OCI-LY7 (cell line): ENCODE measurements around the gene RAD51AP2. TPM values are rescaled to one million over a fixed set of nuclear protein-coding genes. Genes with fewer than 3 reads are reported as not detected.

Source experiments
- BruUV-seq: library from RNA; stranded (reverse); fragments of 400-500 nt; replicated peaks from 2 replicates; lab custom pipeline; 2021; lab: Mats Ljungman, UMichigan
- CTCF ChIA-PET: fragments of 300-600 bp; sonication (Branson Sonifier 250); formaldehyde crosslinking; loops from one replicate; lab custom pipeline; 2022; ENCODE audit warnings: antibody characterized with exemption; ENCODE audit not compliant: unreplicated experiment; lab: Charles Lee
- POLR2A ChIA-PET: fragments of 300-600 bp; sonication (Branson Sonifier 250); formaldehyde crosslinking; loops from one replicate; lab custom pipeline; 2022; ENCODE audit warnings: antibody characterized with exemption; lab: Charles Lee
- DNase-seq: peaks from one replicate; pipeline ENCODE4 v3.0.0-alpha.2; 2015; ENCODE audit warnings: low spot score
- H2AFZ ChIP-seq: fragments of 200-600 bp; sonication (generic), shearing (Covaris generic); 2 replicates; pipeline ENCODE4 v1.6.1; 2014; ENCODE audit warnings: mild to moderate bottlenecking, antibody characterized with exemption, low read length, moderate library complexity
- H3K27ac ChIP-seq: fragments of 200-600 bp; sonication (generic); 2 replicates; pipeline ENCODE4 v1.5.1; 2014; ENCODE audit warnings: mixed run types, low read depth, mild to moderate bottlenecking, moderate library complexity, low read length, inconsistent platforms; ENCODE audit not compliant: poor library complexity, severe bottlenecking
- H3K36me3 ChIP-seq: fragments of 200-600 bp; sonication (generic); 2 replicates; pipeline ENCODE4 v1.6.1; 2014; ENCODE audit warnings: mild to moderate bottlenecking, antibody characterized with exemption, low read length, moderate library complexity, mixed read lengths; ENCODE audit not compliant: insufficient read depth
- H3K4me1 ChIP-seq: fragments of 200-600 bp; sonication (generic); 2 replicates; pipeline ENCODE4 v1.5.1; 2014; ENCODE audit warnings: mild to moderate bottlenecking, low read length; ENCODE audit not compliant: insufficient read depth, poor library complexity, severe bottlenecking
- H3K4me2 ChIP-seq: fragments of 200-600 bp; sonication (generic); 2 replicates; pipeline ENCODE4 v1.6.1; 2014; ENCODE audit warnings: mild to moderate bottlenecking, low read length
- H3K4me3 ChIP-seq: fragments of 200-600 bp; sonication (generic); 2 replicates; pipeline ENCODE4 v1.5.1; 2014; ENCODE audit warnings: mild to moderate bottlenecking, low read depth, low read length; ENCODE audit not compliant: poor library complexity, severe bottlenecking
- H3K79me2 ChIP-seq: fragments of 200-600 bp; sonication (generic); 2 replicates; pipeline ENCODE4 v1.6.1; 2016; ENCODE audit warnings: low read depth, mild to moderate bottlenecking, low read length, moderate library complexity, mixed read lengths; ENCODE audit not compliant: insufficient read depth
- H3K9me2 ChIP-seq: fragments of 200-600 bp; sonication (generic); 2 replicates; pipeline ENCODE4 v1.6.1; 2016; ENCODE audit warnings: mild to moderate bottlenecking, low read length, mixed read lengths; ENCODE audit not compliant: insufficient read depth
- H3K9me3 ChIP-seq: fragments of 200-600 bp; sonication (generic); 2 replicates; pipeline ENCODE4 v1.6.1; 2014; ENCODE audit warnings: mild to moderate bottlenecking, mixed run types, low read length, mixed read lengths
- H4K20me1 ChIP-seq: fragments of 200-600 bp; sonication (generic); 2 replicates; pipeline ENCODE4 v1.6.1; 2014; ENCODE audit warnings: mild to moderate bottlenecking, antibody characterized with exemption, low read length, moderate library complexity, mixed read lengths; ENCODE audit not compliant: insufficient read depth
- EZH2phosphoT487 ChIP-seq: fragments of 200-600 bp; sonication (generic); IDR thresholded peaks from 2 replicates; pipeline ENCODE4 v1.6.1; 2018; ENCODE audit warnings: low read depth, borderline replicate concordance, mild to moderate bottlenecking, mixed run types, antibody characterized with exemption, low read length, moderate library complexity, mixed read lengths
- intact Hi-C: fragments of 100-400 bp; cut with micrococcal nuclease; formaldehyde crosslinking; loops from one replicate; pipeline ENCODE4 v1.10.0; 2022; ENCODE audit not compliant: unreplicated experiment
- total RNA-seq, 2 experiments: library from RNA; depleted of rRNA in 1 of 2; stranded (reverse); fragments of >200 nt in 1 of 2; shearing (Covaris generic) in 1 of 2; gene quantifications; 2 replicates each; pipeline ENCODE4 v1.2.3, GENCODE V29; 2014 to 2022
- TF ChIP-seq, protein P1 (sequence below): fragments of 200-600 bp; sonication (generic); conservative IDR thresholded peaks from 2 replicates; pipeline ENCODE4 v1.5.1; 2014; ENCODE audit warnings: mild to moderate bottlenecking, antibody characterized with exemption, low read length, moderate library complexity, mixed read lengths

The RAD51AP2 gene
- total RNA-seq, 2 experiments from 2014 or later = 0.35 TPM; not detected in 1

DNA sequence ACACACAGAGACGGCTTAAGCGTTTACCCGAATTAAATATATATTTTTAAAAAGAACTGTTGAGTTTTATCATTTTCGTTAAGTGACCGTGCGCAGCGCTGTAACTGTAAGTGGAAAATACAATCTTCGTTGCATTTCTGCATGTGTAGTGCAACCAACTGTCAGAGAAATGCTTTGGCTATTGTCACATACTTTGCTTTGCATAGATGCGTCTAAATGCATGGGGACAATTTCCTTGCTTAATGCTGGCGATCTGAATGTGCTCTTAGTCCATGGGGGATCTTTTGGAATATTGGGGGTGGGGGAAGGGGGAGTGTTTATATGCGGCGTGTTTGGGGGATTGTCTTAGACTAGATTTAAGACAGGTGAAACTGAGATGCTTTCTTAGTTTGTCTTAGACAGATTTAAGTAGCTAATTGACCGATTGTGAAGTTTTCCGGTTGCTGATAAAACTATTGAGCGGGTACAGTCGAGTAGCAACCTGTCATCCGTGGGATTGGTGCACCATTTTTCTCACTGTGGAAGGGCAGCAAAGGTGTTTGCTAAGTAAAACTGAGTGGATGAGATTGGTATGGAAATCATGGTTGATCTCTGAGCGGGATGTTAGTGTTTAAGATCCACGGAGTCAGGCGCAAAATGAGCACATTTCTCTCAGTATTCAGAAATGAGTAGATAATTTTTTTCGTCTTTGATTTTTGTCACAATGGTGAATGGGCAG is 22.7 kb upstream of the RAD51AP2 start:
- H4K20me1 ChIP-seq = no peaks in the 10 kb centered on the region
- H3K9me3 ChIP-seq = no peaks in the 10 kb centered on the region
- H3K36me3 ChIP-seq = no peaks in the 10 kb centered on the region
- no peaks in the 10 kb centered on the region for H3K9me2 ChIP-seq
- no peaks in the 10 kb centered on the region for H3K4me1 ChIP-seq
- no peaks in the 10 kb centered on the region for H3K79me2 ChIP-seq
- POLR2A ChIA-PET = interaction anchor here (0.7 kb wide), 1 partner anchor 16 kb away, joined by 3 read pairs; no protein-coding TSS in a partner anchor
- intact Hi-C loops = no loop called here
- CTCF ChIA-PET = interaction anchor here (1.0 kb wide), 1 partner anchor 14 kb away, joined by 3 read pairs; no protein-coding TSS in a partner anchor
- no peak for DNase-seq
- no TSS peak for BruUV-seq
- TF ChIP-seq, protein P1, sequence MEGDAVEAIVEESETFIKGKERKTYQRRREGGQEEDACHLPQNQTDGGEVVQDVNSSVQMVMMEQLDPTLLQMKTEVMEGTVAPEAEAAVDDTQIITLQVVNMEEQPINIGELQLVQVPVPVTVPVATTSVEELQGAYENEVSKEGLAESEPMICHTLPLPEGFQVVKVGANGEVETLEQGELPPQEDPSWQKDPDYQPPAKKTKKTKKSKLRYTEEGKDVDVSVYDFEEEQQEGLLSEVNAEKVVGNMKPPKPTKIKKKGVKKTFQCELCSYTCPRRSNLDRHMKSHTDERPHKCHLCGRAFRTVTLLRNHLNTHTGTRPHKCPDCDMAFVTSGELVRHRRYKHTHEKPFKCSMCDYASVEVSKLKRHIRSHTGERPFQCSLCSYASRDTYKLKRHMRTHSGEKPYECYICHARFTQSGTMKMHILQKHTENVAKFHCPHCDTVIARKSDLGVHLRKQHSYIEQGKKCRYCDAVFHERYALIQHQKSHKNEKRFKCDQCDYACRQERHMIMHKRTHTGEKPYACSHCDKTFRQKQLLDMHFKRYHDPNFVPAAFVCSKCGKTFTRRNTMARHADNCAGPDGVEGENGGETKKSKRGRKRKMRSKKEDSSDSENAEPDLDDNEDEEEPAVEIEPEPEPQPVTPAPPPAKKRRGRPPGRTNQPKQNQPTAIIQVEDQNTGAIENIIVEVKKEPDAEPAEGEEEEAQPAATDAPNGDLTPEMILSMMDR = no peak
- TF ChIP-seq EZH2phosphoT487 = no peak; the same call in 1 of the 2 replicates
- H3K4me2 ChIP-seq = no peak overlapping the region
- no peak overlapping the region for H2AFZ ChIP-seq
- no peak overlapping the region for H3K27ac ChIP-seq
- H3K4me3 ChIP-seq = no peak overlapping the region

DNA sequence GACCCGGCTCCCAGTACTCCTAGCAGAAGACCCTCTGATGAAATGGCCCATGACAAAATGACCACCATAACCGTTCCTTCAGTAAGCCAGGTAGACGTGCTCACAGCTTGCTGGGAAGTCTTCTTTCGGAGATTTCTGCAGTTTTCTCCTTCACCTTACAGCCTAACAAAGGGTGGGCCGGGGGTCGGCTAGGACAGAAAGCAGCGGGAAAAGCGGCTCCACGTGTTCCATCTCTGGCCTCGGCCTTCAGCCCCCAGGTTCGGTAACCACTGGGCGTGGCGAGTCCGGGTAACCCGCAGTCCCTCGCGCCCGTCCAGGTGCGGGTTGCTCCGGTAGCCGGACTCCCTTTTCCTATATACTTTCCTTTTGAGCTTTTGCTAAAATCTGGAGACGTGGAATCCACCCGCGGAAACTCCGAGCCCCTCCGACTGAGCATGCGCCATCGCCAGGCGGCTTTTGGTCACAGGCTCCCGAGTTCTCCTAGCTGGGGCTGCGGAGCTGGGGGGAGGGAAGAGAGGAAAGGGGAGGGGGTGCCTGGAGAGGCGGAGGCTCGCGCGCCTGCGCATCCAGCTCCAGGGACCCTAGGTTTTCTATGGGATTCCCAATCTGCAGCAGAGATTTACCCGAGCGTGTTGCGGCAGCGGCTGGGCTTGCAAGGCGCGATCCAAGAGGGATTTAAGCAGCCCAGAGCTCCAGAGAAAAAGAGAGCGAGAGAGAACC is 22.0 kb upstream of the RAD51AP2 start, which contains the start of gene VSNL1:
Gene VSNL1, plus strand, starts transcription at position 604 of the 720 bp plus-strand sequence. CDS start 51,379 bp downstream, outside the sequence.
- no peak within 1 kb of the TSS for H3K27ac ChIP-seq
- no peaks in the 10 kb centered on the region for H3K36me3 ChIP-seq
- H4K20me1 ChIP-seq = no peaks in the 10 kb centered on the region
- no TSS peak for BruUV-seq
- H3K4me2 ChIP-seq = no peak within 1 kb of the TSS
- TF ChIP-seq EZH2phosphoT487 = no peak; the same call in 1 of the 2 replicates
- TF ChIP-seq, protein P1 = no peak
- DNase-seq = no peak
- no peak within 1 kb of the TSS for H2AFZ ChIP-seq
- H3K79me2 ChIP-seq = no peaks in the 10 kb centered on the region
- H3K4me3 ChIP-seq = no peak within 1 kb of the TSS
- no peaks in the 10 kb centered on the region for H3K9me2 ChIP-seq
- intact Hi-C loops = no loop called here
- no peaks in the 10 kb centered on the region for H3K9me3 ChIP-seq
- CTCF ChIA-PET = interaction anchor here (1.0 kb wide), 1 partner anchor 15 kb away, joined by 3 read pairs; no protein-coding TSS in a partner anchor
- POLR2A ChIA-PET = no interaction called here
- H3K4me1 ChIP-seq = no peaks in the 10 kb centered on the region
